Trophoblast cell (in vitro differentiated cells and primary cell): ENCODE results near the gene PLEKHA4.

Experiments
- DNase-seq, 2 donors: peaks; one replicate each; pipeline ENCODE4 v3.0.0-alpha.2; 2016
- H2AFZ ChIP-seq: 2 replicates; pipeline ENCODE4 v1.6.1; 2013; ENCODE audit warnings: low read length, moderate library complexity, mild to moderate bottlenecking; ENCODE audit not compliant: insufficient read depth, poor library complexity
- H2AK5ac ChIP-seq: 2 replicates; pipeline ENCODE4 v1.6.1; 2013; ENCODE audit warnings: mild to moderate bottlenecking, low read length
- H2BK120ac ChIP-seq: 2 replicates; pipeline ENCODE4 v1.6.1; 2013; ENCODE audit warnings: low read length, mild to moderate bottlenecking, moderate library complexity; ENCODE audit not compliant: insufficient read depth, poor library complexity
- H2BK12ac ChIP-seq: 2 replicates; pipeline ENCODE4 v1.6.1; 2013; ENCODE audit warnings: mild to moderate bottlenecking, low read length, moderate library complexity
- H2BK5ac ChIP-seq: 2 replicates; pipeline ENCODE4 v1.6.1; 2013; ENCODE audit warnings: low read length, low read depth, moderate library complexity, mild to moderate bottlenecking; ENCODE audit not compliant: poor library complexity
- H3K14ac ChIP-seq: 2 replicates; pipeline ENCODE4 v1.6.1; 2013; ENCODE audit warnings: mild to moderate bottlenecking, low read length
- H3K18ac ChIP-seq: 2 replicates; pipeline ENCODE4 v1.6.1; 2013; ENCODE audit warnings: mild to moderate bottlenecking, low read length
- H3K23ac ChIP-seq: 2 replicates; pipeline ENCODE4 v1.6.1; 2013; ENCODE audit warnings: low read length
- H3K27ac ChIP-seq: 2 replicates; pipeline ENCODE4 v1.5.1; 2013; ENCODE audit warnings: low read depth, mild to moderate bottlenecking, inconsistent platforms, low read length, moderate library complexity
- H3K27me3 ChIP-seq: 2 replicates; pipeline ENCODE4 v1.6.1; 2013; ENCODE audit warnings: inconsistent platforms, mild to moderate bottlenecking, low read length, moderate library complexity; ENCODE audit not compliant: insufficient read depth
- H3K36me3 ChIP-seq, 2 experiments: 1 replicate in 1 of 2; 2 replicates in 1 of 2; pipeline ENCODE4 v1.6.1; 2013; ENCODE audit warnings: low read length in 2 of 2, mild to moderate bottlenecking in 2 of 2, moderate library complexity in 1 of 2; ENCODE audit not compliant: insufficient read depth in 2 of 2, control insufficient read depth in 1 of 2
- H3K4ac ChIP-seq: 2 replicates; pipeline ENCODE4 v1.6.1; 2013; ENCODE audit warnings: low read depth, mild to moderate bottlenecking, low read length, moderate library complexity
- H3K4me1 ChIP-seq, 2 experiments: 1 replicate in 1 of 2; 2 replicates in 1 of 2; pipeline ENCODE4 v1.6.1; 2013; ENCODE audit warnings: low read length in 2 of 2, mild to moderate bottlenecking in 2 of 2, moderate library complexity in 1 of 2; ENCODE audit not compliant: insufficient read depth in 2 of 2, control insufficient read depth in 1 of 2
- H3K4me2 ChIP-seq: 2 replicates; pipeline ENCODE4 v1.6.1; 2013; ENCODE audit warnings: inconsistent platforms, mild to moderate bottlenecking, low read length, moderate library complexity
- H3K4me3 ChIP-seq: 2 replicates; pipeline ENCODE4 v1.5.1; 2013; ENCODE audit warnings: mild to moderate bottlenecking, low read depth, low read length, inconsistent platforms
- H3K79me1 ChIP-seq: one replicate; pipeline ENCODE4 v1.6.1; 2013; ENCODE audit warnings: low read length
- H3K79me2 ChIP-seq: 2 replicates; pipeline ENCODE4 v1.6.1; 2013; ENCODE audit warnings: low read length, mild to moderate bottlenecking; ENCODE audit not compliant: control insufficient read depth, insufficient read depth, poor library complexity
- H3K9ac ChIP-seq: 2 replicates; pipeline ENCODE4 v1.6.1; 2013; ENCODE audit warnings: mild to moderate bottlenecking, low read length
- H3K9me3 ChIP-seq: 2 replicates; pipeline ENCODE4 v1.6.1; 2013; ENCODE audit warnings: low read depth, mild to moderate bottlenecking, control low read depth, inconsistent platforms, low read length; ENCODE audit not compliant: insufficient read depth
- H4K12ac ChIP-seq: 2 replicates; pipeline ENCODE4 v1.6.1; 2013; ENCODE audit warnings: low read depth, mild to moderate bottlenecking, low read length, moderate library complexity
- H4K8ac ChIP-seq: 2 replicates; pipeline ENCODE4 v1.6.1; 2013; ENCODE audit warnings: low read depth, mild to moderate bottlenecking, low read length, moderate library complexity
- H4K91ac ChIP-seq: one replicate; pipeline ENCODE4 v1.6.1; 2013; ENCODE audit warnings: low read depth, mild to moderate bottlenecking, low read length, moderate library complexity
- WGBS: extraction: QIAGEN DNeasy Blood & Tissue Kit; methylation state at CpG from one replicate; pipeline ENCODE4 v1.1.7; 2013; ENCODE audit warnings: missing lambda C conversion rate; ENCODE audit not compliant: insufficient read length, insufficient coverage; ENCODE audit errors: extremely low coverage; 5-methylcytosine and 5-hydroxymethylcytosine counted together

The PLEKHA4 gene

GRCh38 chr19:48833977-48834376, 34.4 kb downstream of the PLEKHA4 start:
- Histone ChIP-seq H3K9me3 (no peaks in the 10 kb centered on the region), H3K18ac (no peak overlapping the region), H3K27me3 (no peaks in the 10 kb centered on the region), H4K12ac (no peak overlapping the region), H2BK5ac (no peak overlapping the region), H3K4me2 (no peak overlapping the region), H2BK120ac (no peak overlapping the region), H2AFZ (no peak overlapping the region), H2AK5ac (no peak overlapping the region), H2BK12ac (no peak overlapping the region), H3K14ac (no peak overlapping the region), H3K4ac (no peak overlapping the region), H3K23ac (no peak overlapping the region), H3K79me2 (peaks cover 2% of the 10 kb centered on the region), H3K36me3 (peaks cover 19 to 24% of the 10 kb centered on the region in 2 experiments), H4K8ac (no peak overlapping the region), H3K4me1 (peaks cover 2% of the 10 kb centered on the region in 2 experiments), H3K4me3 (no peak overlapping the region), H3K79me1 (peaks cover 14% of the 10 kb centered on the region), H3K27ac (no peak overlapping the region), H4K91ac (no peak overlapping the region), H3K9ac (no peak overlapping the region)
- no CpG with 5 or more reads among the region's 5 CpGs for WGBS
- no peak for DNase-seq

- WGBS: no CpG with 5 or more reads among the region's 5 CpGs
- H3K18ac ChIP-seq: no peak overlapping the region
- H3K14ac ChIP-seq: no peak overlapping the region
- H3K79me2 ChIP-seq: peaks cover 2% of the 10 kb centered on the region
- H2BK120ac ChIP-seq: no peak overlapping the region
- peaks cover 2% of the 10 kb centered on the region in 2 experiments for H3K4me1 ChIP-seq
- H4K91ac ChIP-seq: no peak overlapping the region
- no peak overlapping the region for H3K27ac ChIP-seq
- H3K4ac ChIP-seq: no peak overlapping the region
- no peak overlapping the region for H2AFZ ChIP-seq
- DNase-seq: no peak
- H3K23ac ChIP-seq: no peak overlapping the region
- no peak overlapping the region for H4K8ac ChIP-seq
- H3K27me3 ChIP-seq: no peaks in the 10 kb centered on the region
- peaks cover 19 to 24% of the 10 kb centered on the region in 2 experiments for H3K36me3 ChIP-seq
- no peak overlapping the region for H2BK12ac ChIP-seq
- no peak overlapping the region for H3K4me2 ChIP-seq
- no peak overlapping the region for H2BK5ac ChIP-seq
- H4K12ac ChIP-seq: no peak overlapping the region
- H3K79me1 ChIP-seq: peaks cover 14% of the 10 kb centered on the region
- no peak overlapping the region for H3K4me3 ChIP-seq
- no peaks in the 10 kb centered on the region for H3K9me3 ChIP-seq
- no peak overlapping the region for H3K9ac ChIP-seq
- H2AK5ac ChIP-seq: no peak overlapping the region
Observed at GRCh38 chr19:48833049-48833448, 35.4 kb downstream of the PLEKHA4 start.

- no peak overlapping the region for H3K23ac ChIP-seq
- H3K79me1 ChIP-seq: peaks cover 2% of the 10 kb centered on the region
- no peaks in the 10 kb centered on the region for H3K27me3 ChIP-seq
- no peak overlapping the region for H3K27ac ChIP-seq
- H3K4ac ChIP-seq: no peak overlapping the region
- H2BK120ac ChIP-seq: no peak overlapping the region
- WGBS: no CpG with 5 or more reads among the region's 4 CpGs
- H3K4me1 ChIP-seq: peaks cover 0 to 2% of the 10 kb centered on the region in 2 experiments
- H3K4me2 ChIP-seq: no peak overlapping the region
- H2AFZ ChIP-seq: no peak overlapping the region
- H3K9ac ChIP-seq: no peak overlapping the region
- H3K4me3 ChIP-seq: no peak overlapping the region
- H4K8ac ChIP-seq: no peak overlapping the region
- H3K18ac ChIP-seq: no peak overlapping the region
- H2BK12ac ChIP-seq: no peak overlapping the region
- no peak overlapping the region for H4K12ac ChIP-seq
- H2AK5ac ChIP-seq: no peak overlapping the region
- no peaks in the 10 kb centered on the region for H3K9me3 ChIP-seq
- peaks cover 19 to 24% of the 10 kb centered on the region in 2 experiments for H3K36me3 ChIP-seq
- no peak for DNase-seq
- H3K79me2 ChIP-seq: peaks cover under 1% of the 10 kb centered on the region
- no peak overlapping the region for H2BK5ac ChIP-seq
- H3K14ac ChIP-seq: no peak overlapping the region
- no peak overlapping the region for H4K91ac ChIP-seq
Observed at GRCh38 chr19:48830965-48831364, 37.5 kb downstream of the PLEKHA4 start.

- Histone ChIP-seq H3K18ac (no peak overlapping the region), H3K23ac (no peak overlapping the region), H4K8ac (no peak overlapping the region), H4K12ac (no peak overlapping the region), H3K79me2 (no peaks in the 10 kb centered on the region), H3K9me3 (no peaks in the 10 kb centered on the region), H2BK120ac (no peak overlapping the region), H2AK5ac (no peak overlapping the region), H3K27ac (no peak overlapping the region), H3K4me2 (no peak overlapping the region), H3K4me1 (no peaks in the 10 kb centered on the region), H3K9ac (no peak overlapping the region), H2AFZ (no peak overlapping the region), H3K79me1 (no peaks in the 10 kb centered on the region), H3K36me3 (peaks cover 19 to 24% of the 10 kb centered on the region in 2 experiments), H2BK5ac (no peak overlapping the region), H3K4me3 (no peak overlapping the region), H3K27me3 (no peaks in the 10 kb centered on the region), H3K4ac (no peak overlapping the region), H2BK12ac (no peak overlapping the region), H4K91ac (no peak overlapping the region), H3K14ac (no peak overlapping the region)
- DNase-seq: no peak
- WGBS: no CpG with 5 or more reads among the region's 9 CpGs
Observed at GRCh38 chr19:48830088-48830487, 38.3 kb downstream of the PLEKHA4 start.
